Neuron (in vitro differentiated cells): Measurements from ENCODE around the gene SELENOS.

ENCODE experiments used
- H2AFZ ChIP-seq: one replicate; pipeline ENCODE4 v1.6.1; 2013; ENCODE audit warnings: low read depth, mild to moderate bottlenecking, inconsistent platforms, low read length, moderate library complexity
- H3K27me3 ChIP-seq: one replicate; pipeline ENCODE4 v1.6.1; 2013; ENCODE audit warnings: low read length; ENCODE audit not compliant: insufficient read depth
- H3K36me3 ChIP-seq: one replicate; pipeline ENCODE4 v1.6.1; 2013; ENCODE audit warnings: low read length; ENCODE audit not compliant: insufficient read depth
- H3K4me1 ChIP-seq: one replicate; pipeline ENCODE4 v1.6.1; 2013; ENCODE audit warnings: low read length; ENCODE audit not compliant: insufficient read depth
- H3K4me3 ChIP-seq: 2 replicates; pipeline ENCODE4 v1.5.1; 2013; ENCODE audit warnings: mild to moderate bottlenecking, low read length, moderate library complexity
- H3K9me3 ChIP-seq: one replicate; pipeline ENCODE4 v1.6.1; 2013; ENCODE audit warnings: low read length

Gene SELENOS

GRCh38 chr15:101280007-101280406, 2.7 kb upstream of the SELENOS start:
- peaks cover 44% of the 10 kb centered on the region for H3K36me3 ChIP-seq
- H2AFZ ChIP-seq: no peak overlapping the region
- no peaks in the 10 kb centered on the region for H3K9me3 ChIP-seq
- H3K4me3 ChIP-seq: no peak overlapping the region
- H3K27me3 ChIP-seq: no peaks in the 10 kb centered on the region
- peaks cover 15% of the 10 kb centered on the region for H3K4me1 ChIP-seq

DNA sequence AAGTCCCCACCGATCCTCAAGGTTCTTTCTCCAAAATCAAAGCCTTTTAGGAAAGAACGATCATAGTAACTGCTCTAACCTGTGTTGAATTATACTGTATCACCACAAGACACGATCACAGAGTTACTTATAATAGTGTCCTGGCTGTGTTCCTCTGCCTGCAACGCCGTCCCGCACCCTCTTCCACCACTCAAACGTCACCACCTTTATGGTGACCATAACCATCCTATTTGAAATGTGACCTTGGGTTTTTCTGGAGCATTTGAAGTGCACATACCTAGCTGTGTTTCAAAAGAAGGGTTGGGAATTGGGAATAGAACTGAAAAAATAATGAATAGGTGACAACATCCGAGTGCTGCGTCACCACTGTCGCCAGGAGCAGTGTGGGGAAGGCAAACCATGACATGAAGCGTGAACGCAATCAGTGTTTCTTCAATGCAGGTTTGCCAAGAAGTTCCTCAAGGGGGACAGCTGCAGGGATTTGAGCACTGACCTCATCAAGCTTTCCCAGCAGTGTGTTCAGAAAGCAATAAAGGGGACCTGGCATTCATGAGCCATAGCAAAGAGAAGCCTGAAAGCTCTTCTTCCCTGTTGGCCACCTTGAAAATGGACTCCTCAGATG, 769 bp upstream of the SELENOS start:
- H3K36me3 ChIP-seq: peaks cover 48% of the 10 kb centered on the region

GRCh38 chr15:101276501-101277037, 716 bp downstream of the SELENOS start:
- Histone ChIP-seq H3K4me3 (peak overlapping the region; percentile 92), H3K4me1 (peaks cover 15% of the 10 kb centered on the region), H3K27me3 (no peaks in the 10 kb centered on the region), H2AFZ (peak overlapping the region; percentile 90), H3K36me3 (peaks cover 50% of the 10 kb centered on the region), H3K9me3 (no peaks in the 10 kb centered on the region)

More for the DNA sequence above, 769 bp upstream of the SELENOS start:
- H3K9me3 ChIP-seq: no peaks in the 10 kb centered on the region
- peaks cover 15% of the 10 kb centered on the region for H3K4me1 ChIP-seq
- H2AFZ ChIP-seq: peak overlapping the region; percentile 90
- no peaks in the 10 kb centered on the region for H3K27me3 ChIP-seq
- H3K4me3 ChIP-seq: peak overlapping the region; percentile 92

- no peaks in the 10 kb centered on the region for H3K9me3 ChIP-seq
- H3K27me3 ChIP-seq: no peaks in the 10 kb centered on the region
- H2AFZ ChIP-seq: no peak overlapping the region
- no peak overlapping the region for H3K4me3 ChIP-seq
- peaks cover 56% of the 10 kb centered on the region for H3K36me3 ChIP-seq
- H3K4me1 ChIP-seq: peaks cover 15% of the 10 kb centered on the region
These were observed 2.3 kb downstream of the SELENOS start for GRCh38 chr15:101275018-101275417.

GRCh38 chr15:101273534-101273933, 3.8 kb downstream of the SELENOS start:
- H3K27me3 ChIP-seq: no peaks in the 10 kb centered on the region
- H3K4me3 ChIP-seq: no peak overlapping the region
- H3K36me3 ChIP-seq: peaks cover 67% of the 10 kb centered on the region
- H3K9me3 ChIP-seq: no peaks in the 10 kb centered on the region
- H2AFZ ChIP-seq: no peak overlapping the region
- peaks cover 15% of the 10 kb centered on the region for H3K4me1 ChIP-seq

DNA sequence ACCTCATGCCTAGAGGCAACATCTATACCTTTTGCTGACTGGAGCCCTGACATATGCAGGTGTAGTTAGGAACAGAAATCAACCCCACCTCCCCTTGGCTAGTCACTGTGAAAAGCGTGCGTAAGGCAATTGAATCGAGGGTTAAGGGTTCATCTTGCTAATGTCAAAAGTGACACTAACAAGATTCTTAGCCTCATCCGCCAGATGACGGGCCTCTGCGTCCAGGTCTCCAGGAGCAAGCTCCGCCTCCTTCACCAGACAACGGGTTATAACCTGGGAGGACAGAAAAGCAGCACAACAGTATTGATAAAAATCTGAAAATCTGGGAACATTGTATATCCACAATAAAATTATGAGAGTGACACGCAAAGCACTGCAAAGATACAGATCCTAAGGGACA, 4.7 kb downstream of the SELENOS start:
- Histone ChIP-seq H3K4me3 (no peak overlapping the region), H3K36me3 (peaks cover 67% of the 10 kb centered on the region), H3K9me3 (no peaks in the 10 kb centered on the region), H3K27me3 (no peaks in the 10 kb centered on the region), H3K4me1 (peaks cover 11% of the 10 kb centered on the region), H2AFZ (no peak overlapping the region)

DNA sequence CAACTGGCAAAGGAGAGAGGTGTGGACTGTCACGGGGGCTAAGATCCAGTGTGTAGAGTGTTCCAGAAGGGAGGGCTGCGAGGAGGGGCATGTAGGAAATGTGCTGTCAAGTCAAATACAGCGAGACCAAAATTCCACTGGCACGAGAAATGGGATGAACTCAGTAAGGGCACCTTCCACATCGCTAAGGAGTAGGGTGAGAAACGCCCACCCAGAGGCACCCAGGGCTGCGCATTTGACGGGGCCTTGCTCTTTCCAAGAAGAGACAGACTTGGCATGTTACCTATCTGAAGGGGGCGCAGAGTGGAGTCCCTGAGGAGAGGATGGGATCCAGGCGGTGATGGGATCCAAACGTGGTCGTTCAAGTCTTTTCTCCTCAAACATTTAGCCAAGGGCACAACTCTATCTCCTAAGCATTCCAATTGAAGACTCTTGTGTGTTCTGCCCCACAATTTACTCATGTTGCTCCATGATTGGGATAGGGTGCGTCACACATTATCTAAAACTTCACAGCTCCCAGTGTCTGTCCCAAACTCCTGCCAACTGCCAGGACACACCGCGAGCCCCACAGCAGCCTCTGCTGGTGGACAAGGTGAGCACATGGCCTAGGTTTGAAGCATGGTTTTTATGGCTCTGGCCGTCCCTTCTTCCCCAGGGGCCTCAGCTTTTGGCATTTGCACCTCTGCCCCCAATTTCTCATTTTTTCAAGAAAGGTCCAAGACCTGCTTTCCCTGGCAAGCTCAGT, 7.6 kb downstream of the SELENOS start:
- Histone ChIP-seq H2AFZ (no peak overlapping the region), H3K4me1 (no peaks in the 10 kb centered on the region), H3K27me3 (no peaks in the 10 kb centered on the region), H3K36me3 (peaks cover 58% of the 10 kb centered on the region), H3K9me3 (no peaks in the 10 kb centered on the region), H3K4me3 (no peak overlapping the region)

DNA sequence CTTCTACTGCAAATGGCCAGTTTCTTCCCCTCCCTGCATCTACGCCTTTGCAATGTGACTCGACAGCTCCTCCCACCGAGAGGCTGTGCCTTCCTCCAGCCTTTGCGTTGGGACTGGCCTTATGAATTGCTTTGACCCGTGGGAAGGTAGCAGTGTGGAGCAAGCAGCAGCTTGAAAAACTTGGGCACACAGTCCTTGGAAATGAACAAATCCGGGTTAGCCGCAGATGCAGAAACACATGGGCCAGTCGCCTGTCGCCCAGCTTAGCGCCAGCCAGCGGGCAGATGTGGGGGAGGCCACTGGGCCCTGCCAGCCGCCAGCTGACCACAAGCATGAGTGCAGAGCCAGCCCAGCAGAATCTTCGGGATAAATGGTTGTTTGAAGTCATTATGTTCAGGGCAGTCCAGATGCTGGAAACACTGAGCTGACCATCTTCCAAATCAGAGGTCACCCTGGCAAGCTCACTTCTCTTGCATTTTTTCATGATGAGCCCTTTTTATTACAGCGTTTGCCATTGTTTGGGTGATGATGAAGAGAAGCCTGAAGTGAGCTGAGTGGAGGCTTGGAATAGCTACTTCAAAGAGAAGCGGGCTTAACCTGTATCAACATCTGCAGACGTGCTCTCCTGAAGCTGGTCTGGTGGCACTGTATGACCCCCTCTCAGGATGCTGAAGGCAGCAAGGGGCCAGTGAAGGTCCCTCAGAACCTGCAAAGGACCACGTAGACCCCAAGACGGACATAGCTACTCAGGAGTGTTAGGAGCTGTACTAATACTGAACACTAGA, 9.8 kb downstream of the SELENOS start:
- Histone ChIP-seq H3K4me1 (no peaks in the 10 kb centered on the region), H3K9me3 (no peaks in the 10 kb centered on the region), H3K4me3 (no peak overlapping the region), H3K36me3 (peaks cover 37% of the 10 kb centered on the region), H2AFZ (no peak overlapping the region), H3K27me3 (no peaks in the 10 kb centered on the region)

DNA sequence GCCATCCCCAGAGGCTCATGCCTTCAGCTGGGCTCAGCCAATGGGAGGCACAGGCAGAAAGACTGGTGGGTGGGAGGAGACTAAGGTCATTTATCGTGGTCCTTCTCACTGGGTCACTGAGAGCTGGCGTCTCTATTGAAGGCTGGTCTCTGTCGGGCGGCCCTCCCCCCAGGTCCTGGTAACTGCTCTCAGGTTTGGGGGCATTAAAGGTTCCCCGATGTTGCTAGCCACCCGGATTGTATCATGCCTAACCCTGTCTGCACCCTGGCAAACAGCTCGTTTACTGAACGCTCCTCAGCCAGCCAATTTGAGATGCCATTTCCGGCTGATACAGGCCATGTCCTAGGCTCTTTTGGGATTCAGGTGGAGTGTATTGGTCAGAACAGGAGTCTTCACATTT, 10.5 kb downstream of the SELENOS start:
- peaks cover 30% of the 10 kb centered on the region for H3K36me3 ChIP-seq
- H3K4me1 ChIP-seq: no peaks in the 10 kb centered on the region
- no peak overlapping the region for H3K4me3 ChIP-seq
- H2AFZ ChIP-seq: no peak overlapping the region
- no peaks in the 10 kb centered on the region for H3K9me3 ChIP-seq
- no peaks in the 10 kb centered on the region for H3K27me3 ChIP-seq

GRCh38 chr15:101266034-101266433, 11.3 kb downstream of the SELENOS start:
- Histone ChIP-seq H3K27me3 (no peaks in the 10 kb centered on the region), H3K9me3 (no peaks in the 10 kb centered on the region), H3K4me1 (no peaks in the 10 kb centered on the region), H3K4me3 (no peak overlapping the region), H3K36me3 (peaks cover 23% of the 10 kb centered on the region), H2AFZ (no peak overlapping the region)

GRCh38 chr15:101264911-101265641, 12.2 kb downstream of the SELENOS start:
- H2AFZ ChIP-seq: no peak overlapping the region
- H3K9me3 ChIP-seq: no peaks in the 10 kb centered on the region
- H3K4me1 ChIP-seq: no peaks in the 10 kb centered on the region
- H3K4me3 ChIP-seq: no peak overlapping the region
- H3K27me3 ChIP-seq: no peaks in the 10 kb centered on the region
- peaks cover 14% of the 10 kb centered on the region for H3K36me3 ChIP-seq

DNA sequence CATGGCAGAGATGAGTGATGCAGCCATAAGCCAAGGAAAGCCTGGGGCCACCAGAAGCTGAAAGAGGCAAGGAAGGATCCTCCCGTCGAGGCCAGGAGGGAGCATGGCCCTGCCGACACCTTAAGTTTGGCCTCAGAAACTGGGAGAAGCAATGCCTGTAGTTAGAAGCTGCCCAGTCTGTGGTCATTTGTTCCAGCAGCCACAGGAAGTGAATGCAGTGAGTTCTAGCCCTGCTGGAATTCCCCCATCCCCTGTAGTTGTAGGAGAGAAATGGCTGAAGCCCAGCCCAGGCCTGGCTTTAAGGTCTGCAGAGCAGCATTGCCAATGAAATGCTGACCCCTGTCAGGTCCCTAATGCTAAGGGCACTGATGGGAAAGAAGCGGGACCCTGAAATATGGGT, 13.3 kb downstream of the SELENOS start:
- Histone ChIP-seq H3K4me3 (no peak overlapping the region), H2AFZ (no peak overlapping the region), H3K4me1 (no peaks in the 10 kb centered on the region), H3K9me3 (no peaks in the 10 kb centered on the region), H3K27me3 (no peaks in the 10 kb centered on the region), H3K36me3 (peaks cover 4% of the 10 kb centered on the region)
